Fibroblast of mammary gland (primary cell): ENCODE data around the gene TNS3.
A peak's percentile ranks its signal among the peaks of the same experiment; 100 is the strongest.
"Not testable (repeated sequence)": the region's sequence is repeated elsewhere in the genome, so short reads cannot be mapped to it uniquely, and the experiment has no call there.

Experiments used
- DNase-seq: peaks from one replicate; pipeline ENCODE4 v3.0.0-alpha.2; 2010; ENCODE audit warnings: low read depth
- H3K4me3 ChIP-seq: 2 replicates; pipeline ENCODE4 v1.5.1; 2011; ENCODE audit warnings: low read depth, mild to moderate bottlenecking, low read length, moderate library complexity; ENCODE audit not compliant: control insufficient read depth
- TF ChIP-seq, protein P1 (sequence below): conservative IDR thresholded peaks from 2 replicates; pipeline ENCODE4 v1.5.1; 2011; ENCODE audit warnings: low read depth, low read length, inconsistent platforms; ENCODE audit not compliant: control insufficient read depth, insufficient read depth

Gene TNS3

DNA sequence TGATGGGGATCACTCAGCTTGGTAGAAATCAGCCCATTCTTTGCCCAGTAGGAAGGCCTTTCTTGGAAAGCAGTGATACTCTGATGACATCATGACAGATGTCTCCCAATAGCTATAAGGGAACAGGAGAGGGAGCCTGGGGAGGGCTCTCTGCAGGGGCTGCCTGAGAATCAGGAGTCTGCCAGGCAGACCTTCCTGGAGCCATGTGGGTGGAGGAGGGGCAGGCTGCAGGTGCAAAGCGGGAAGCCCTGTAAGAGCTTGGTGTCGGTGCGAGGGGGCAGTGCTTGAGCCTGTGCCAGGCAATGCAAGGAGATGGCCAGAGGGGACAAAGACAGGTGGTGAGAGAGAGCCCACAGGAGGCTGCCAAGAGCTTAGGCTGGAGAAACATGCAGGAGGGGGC lies 5.0 kb upstream of the TNS3 start:
- H3K4me3 ChIP-seq: no peak overlapping the region
- DNase-seq: no peak
- TF ChIP-seq, protein P1, sequence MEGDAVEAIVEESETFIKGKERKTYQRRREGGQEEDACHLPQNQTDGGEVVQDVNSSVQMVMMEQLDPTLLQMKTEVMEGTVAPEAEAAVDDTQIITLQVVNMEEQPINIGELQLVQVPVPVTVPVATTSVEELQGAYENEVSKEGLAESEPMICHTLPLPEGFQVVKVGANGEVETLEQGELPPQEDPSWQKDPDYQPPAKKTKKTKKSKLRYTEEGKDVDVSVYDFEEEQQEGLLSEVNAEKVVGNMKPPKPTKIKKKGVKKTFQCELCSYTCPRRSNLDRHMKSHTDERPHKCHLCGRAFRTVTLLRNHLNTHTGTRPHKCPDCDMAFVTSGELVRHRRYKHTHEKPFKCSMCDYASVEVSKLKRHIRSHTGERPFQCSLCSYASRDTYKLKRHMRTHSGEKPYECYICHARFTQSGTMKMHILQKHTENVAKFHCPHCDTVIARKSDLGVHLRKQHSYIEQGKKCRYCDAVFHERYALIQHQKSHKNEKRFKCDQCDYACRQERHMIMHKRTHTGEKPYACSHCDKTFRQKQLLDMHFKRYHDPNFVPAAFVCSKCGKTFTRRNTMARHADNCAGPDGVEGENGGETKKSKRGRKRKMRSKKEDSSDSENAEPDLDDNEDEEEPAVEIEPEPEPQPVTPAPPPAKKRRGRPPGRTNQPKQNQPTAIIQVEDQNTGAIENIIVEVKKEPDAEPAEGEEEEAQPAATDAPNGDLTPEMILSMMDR: no peak

DNA sequence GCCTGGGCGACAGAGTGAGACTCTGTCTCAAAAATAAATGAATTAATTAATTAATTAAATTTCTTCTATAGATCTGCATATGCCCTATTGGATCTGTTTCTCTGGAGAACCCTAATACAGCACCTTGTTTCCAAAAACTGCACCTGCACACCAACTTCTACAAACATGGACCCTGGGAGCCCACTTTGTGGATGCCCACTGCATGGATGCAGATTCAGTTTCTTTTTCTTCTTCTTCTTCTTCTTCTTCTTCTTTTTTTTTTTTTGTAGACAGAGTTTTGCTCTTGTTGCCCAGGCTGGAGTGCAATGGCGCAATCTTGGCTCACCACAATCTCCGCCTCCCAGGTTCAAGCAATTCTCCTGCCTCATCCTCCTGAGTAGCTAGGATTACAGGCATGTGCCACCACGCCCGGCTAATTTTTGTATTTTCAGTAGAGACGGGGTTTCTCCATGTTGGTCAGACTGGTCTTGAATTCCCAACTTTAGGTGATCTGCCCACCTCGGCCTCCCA lies 4.3 kb upstream of the TNS3 start:
- not testable (repeated sequence) for DNase-seq, H3K4me3 ChIP-seq

GRCh38 chr7:47584536-47584895 lies 2.6 kb upstream of the TNS3 start:
- no peak overlapping the region for H3K4me3 ChIP-seq
- DNase-seq: no peak
- TF ChIP-seq, protein P1: no peak

- TF ChIP-seq, protein P1: no peak
Observed at GRCh38 chr7:47583739-47584535, 2.0 kb upstream of the TNS3 start.

GRCh38 chr7:47582764-47583738 lies 1.1 kb upstream of the TNS3 start:
- no peak overlapping the region for H3K4me3 ChIP-seq

More at GRCh38 chr7:47583739-47584535, 2.0 kb upstream of the TNS3 start:
- DNase-seq: no peak
- no peak overlapping the region for H3K4me3 ChIP-seq

GRCh38 chr7:47581438-47581803 lies 490 bp downstream of the TNS3 start:
- peak overlapping the region; percentile 60 for H3K4me3 ChIP-seq
- TF ChIP-seq, protein P1: no peak
- no peak for DNase-seq

More at GRCh38 chr7:47582764-47583738, 1.1 kb upstream of the TNS3 start:
- TF ChIP-seq, protein P1: no peak
- no peak for DNase-seq
